MG63 (cell line): Measurements from ENCODE around the gene GMPR2. TPM values are rescaled to one million over a fixed set of nuclear protein-coding genes. Genes with fewer than 3 reads are reported as not detected.

Source experiments
- DNase-seq: peaks from one replicate; pipeline ENCODE4 v3.0.0-alpha.2; 2020
- H3K27me3 ChIP-seq: fragments of 250-450 bp; sonication (Bioruptor Pico); 2 replicates; pipeline ENCODE4 v1.5.1; 2020; ENCODE audit warnings: mild to moderate bottlenecking, moderate library complexity
- H3K36me3 ChIP-seq: fragments of 250-450 bp; sonication (Bioruptor Pico); 2 replicates; pipeline ENCODE4 v1.5.1; 2020; ENCODE audit warnings: mild to moderate bottlenecking, moderate library complexity
- H3K4me3 ChIP-seq: fragments of 250-450 bp; sonication (Bioruptor Pico); 2 replicates; pipeline ENCODE4 v1.5.1; 2020; ENCODE audit warnings: mild to moderate bottlenecking, moderate library complexity
- H3K9me3 ChIP-seq: fragments of 250-450 bp; sonication (Bioruptor Pico); 2 replicates; pipeline ENCODE4 v1.5.1; 2020; ENCODE audit warnings: mild to moderate bottlenecking, moderate library complexity
- total RNA-seq: library from RNA; depleted of rRNA; stranded (reverse); fragments of >200 nt; shearing (Covaris generic); gene quantifications from 2 replicates; pipeline ENCODE4 v1.2.3, GENCODE V29; 2014; ENCODE audit warnings: low replicate concordance; rRNA removed

GMPR2 gene
- 54.0 and 60.9 TPM in 2 replicates for total RNA-seq

DNA sequence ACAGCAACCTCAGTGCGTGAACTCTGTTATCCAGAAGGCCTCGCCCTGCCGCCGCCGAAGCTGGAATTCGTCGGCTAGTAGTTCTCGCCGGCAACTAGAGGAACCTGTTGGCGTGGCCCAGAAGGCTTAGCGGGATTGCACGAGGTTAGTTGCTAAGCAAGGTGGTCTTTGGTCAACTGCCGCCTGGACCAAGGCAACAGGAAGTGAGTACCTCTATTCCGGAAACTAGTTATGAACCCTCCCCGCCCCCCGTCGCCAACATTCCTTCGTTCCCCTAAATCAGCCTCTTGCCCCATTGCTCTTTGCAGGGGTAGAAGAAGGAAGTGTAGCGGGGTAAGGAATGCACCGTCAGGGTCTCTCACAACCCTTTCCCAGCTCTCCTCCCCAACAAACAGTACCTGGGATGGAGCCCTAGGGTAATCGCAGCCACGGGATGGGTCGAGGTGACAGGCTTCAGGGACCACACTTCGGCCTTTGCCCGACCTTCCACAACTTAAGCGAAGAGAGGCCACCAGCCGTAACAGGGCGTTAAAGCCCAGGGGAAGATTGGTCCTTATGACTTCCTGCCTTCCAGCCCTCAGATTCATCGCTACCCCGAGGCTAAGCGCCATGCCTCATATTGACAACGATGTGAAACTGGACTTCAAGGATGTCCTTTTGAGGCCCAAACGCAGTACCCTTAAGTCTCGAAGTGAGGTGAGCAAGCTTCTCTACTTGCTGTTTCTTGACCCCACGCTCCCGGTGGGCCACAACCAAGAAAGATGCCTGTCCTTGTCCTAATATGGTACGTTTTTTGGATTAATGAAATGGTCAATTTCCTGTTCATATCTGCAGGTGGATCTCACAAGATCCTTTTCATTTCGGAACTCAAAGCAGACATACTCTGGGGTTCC is at the start of gene GMPR2:
GMPR2 (plus strand) TSS at position 285 of the 893 bp plus-strand sequence; CDS start at position 610, 325 bp downstream.
- Histone ChIP-seq H3K4me3 (peak within 1 kb of the TSS; percentile 80), H3K27me3 (no peaks in the 10 kb centered on the region), H3K36me3 (peaks cover 18% of the 10 kb centered on the region), H3K9me3 (no peaks in the 10 kb centered on the region)
- no peak for DNase-seq

DNA sequence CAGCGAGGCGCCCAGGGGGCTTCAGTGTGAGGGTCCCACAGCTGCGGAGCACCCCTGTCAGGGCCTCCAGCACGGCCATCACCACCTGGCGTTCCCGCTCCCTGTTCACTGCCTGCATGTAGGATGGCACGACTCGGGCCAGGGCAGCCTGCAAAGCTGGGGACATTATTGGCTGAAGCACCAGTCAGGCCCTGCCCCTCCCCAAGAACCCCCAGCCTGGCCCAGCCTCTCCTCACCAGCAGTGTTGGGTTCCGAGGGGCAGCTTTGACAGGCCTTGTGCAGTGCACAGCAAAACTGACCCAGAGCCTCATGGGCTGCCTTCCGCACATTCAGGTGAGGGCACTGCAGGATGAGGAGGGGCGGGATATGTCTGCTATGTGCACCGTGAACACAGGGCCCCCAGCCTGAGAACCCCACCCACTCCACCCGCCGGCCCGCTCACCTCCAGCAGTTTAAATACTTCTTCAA is 49.7 kb upstream of the GMPR2 start:
- no peaks in the 10 kb centered on the region for H3K27me3 ChIP-seq
- no peaks in the 10 kb centered on the region for H3K9me3 ChIP-seq
- H3K36me3 ChIP-seq: peaks cover 40% of the 10 kb centered on the region
- DNase-seq: no peak
- no peak overlapping the region for H3K4me3 ChIP-seq

DNA sequence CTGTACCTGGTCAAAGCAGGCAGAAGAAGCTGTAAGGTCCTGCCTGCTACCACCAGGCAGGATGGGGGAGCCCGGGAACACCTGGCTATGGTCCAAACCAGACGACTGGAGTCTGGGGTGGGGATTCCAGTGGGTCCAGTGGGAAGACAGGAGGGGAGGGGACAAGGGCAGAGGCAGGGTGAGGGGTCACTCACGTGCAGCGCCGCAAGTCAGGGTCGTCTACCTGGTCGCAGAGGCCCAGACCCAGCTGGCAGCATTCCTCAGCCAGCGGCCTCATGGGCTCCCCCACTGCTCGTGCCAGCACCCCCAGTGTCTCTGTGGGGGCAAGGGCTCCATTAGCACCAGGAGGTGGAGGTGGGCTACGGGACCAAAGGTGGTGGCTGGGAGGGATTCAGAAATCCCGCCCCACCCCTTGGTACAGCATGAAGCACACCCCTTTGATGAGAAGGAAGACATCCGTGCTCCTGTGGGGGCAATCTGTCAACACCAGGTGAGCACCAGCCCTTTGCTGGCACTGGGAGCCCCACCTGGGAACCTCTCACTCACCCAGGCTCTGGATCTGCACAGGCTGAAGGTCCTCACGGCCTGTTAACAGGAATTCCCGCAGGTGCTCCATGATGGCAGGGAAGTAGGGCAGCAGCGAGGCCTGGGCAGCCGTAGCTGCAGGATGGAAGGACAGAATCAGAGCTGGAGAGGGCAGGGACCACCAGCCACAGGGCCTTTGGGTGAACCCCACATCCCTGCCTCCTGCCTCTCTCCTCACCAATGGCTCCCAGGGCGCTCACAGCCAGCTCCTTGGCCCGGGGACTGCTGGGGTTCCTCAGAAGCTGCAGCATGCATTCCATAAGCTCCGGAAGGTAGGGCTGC is 48.4 kb upstream of the GMPR2 start:
- peaks cover 41% of the 10 kb centered on the region for H3K36me3 ChIP-seq
- H3K4me3 ChIP-seq: no peak overlapping the region
- no peaks in the 10 kb centered on the region for H3K27me3 ChIP-seq
- DNase-seq: no peak
- no peaks in the 10 kb centered on the region for H3K9me3 ChIP-seq

DNA sequence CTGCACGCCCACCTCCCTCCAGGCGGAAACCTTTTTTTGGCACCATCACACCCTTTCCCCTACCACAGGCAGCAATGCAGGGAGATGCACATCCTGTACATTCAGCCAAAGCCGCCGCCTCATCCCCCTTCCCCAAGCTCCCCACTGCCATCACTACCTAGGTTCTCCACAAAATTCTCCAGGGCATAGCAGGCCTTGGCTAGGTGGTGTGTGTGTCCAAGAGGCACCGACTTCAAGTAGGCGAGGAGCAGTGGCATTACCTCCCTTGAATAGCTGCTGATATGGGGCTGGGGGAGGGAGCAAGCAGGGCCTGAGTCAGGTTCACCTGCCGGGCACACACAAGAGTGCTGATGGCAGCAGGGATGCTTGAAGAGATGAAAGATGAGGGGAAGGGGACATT is 47.7 kb upstream of the GMPR2 start:
- Histone ChIP-seq H3K27me3 (no peaks in the 10 kb centered on the region), H3K9me3 (no peaks in the 10 kb centered on the region), H3K4me3 (no peak overlapping the region), H3K36me3 (peaks cover 38% of the 10 kb centered on the region)
- DNase-seq: no peak

DNA sequence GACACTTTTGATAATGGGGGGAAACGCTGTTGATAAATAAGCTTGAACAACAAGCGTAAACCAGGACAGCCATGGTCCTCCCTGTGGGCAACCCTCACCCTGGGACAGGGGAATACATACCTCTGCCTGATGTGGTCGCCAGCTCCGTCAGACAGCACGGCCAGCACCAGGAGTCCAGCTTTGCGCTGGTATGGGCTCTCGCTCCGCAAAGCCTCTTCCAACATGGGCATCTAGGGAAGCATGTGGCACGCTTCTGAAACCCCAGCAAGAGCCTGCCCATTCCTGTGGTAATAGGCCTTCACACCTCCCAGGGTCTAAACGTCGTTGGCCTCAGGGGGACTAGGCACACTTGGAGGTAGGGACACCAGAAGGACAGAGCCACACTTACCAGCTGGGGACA is 47.0 kb upstream of the GMPR2 start:
- no peak for DNase-seq
- peaks cover 35% of the 10 kb centered on the region for H3K36me3 ChIP-seq
- H3K27me3 ChIP-seq: no peaks in the 10 kb centered on the region
- H3K4me3 ChIP-seq: no peak overlapping the region
- no peaks in the 10 kb centered on the region for H3K9me3 ChIP-seq

DNA sequence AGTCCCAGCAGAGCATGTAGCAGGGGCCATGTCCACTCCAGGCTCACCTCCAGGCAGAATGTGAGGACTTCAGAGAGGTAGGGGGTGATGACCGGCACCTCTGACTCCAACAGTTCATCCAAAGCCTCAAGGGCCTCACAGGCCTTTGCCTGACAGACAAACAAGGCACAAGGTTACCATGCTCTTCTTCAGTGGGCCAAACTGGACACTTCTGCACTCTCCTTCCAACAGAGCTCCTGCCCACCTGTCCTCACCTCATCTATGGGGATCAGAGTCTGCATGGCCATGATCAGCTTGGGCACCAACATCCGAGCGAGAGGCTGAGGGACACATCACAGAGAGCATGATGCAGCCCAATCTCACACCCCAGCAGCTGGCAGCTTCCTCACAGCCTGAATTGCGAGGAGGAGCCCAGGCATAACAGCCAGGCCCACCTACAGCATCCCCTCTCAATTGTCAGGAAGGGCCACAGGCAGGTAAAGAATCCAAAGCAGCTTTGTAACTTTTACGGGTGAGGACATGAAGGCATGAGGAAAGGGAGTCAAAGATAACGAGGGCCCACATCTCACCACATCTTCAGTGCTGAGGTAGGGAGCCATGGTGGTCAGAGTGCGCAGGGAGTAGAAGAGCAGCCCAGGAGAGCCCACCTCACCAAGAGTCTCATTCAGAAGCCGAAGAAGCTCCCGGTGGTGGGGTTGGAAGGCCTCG is 45.7 kb upstream of the GMPR2 start:
- Histone ChIP-seq H3K36me3 (peaks cover 35% of the 10 kb centered on the region), H3K9me3 (no peaks in the 10 kb centered on the region), H3K4me3 (peak overlapping the region; percentile 85), H3K27me3 (no peaks in the 10 kb centered on the region)
- no peak for DNase-seq

DNA sequence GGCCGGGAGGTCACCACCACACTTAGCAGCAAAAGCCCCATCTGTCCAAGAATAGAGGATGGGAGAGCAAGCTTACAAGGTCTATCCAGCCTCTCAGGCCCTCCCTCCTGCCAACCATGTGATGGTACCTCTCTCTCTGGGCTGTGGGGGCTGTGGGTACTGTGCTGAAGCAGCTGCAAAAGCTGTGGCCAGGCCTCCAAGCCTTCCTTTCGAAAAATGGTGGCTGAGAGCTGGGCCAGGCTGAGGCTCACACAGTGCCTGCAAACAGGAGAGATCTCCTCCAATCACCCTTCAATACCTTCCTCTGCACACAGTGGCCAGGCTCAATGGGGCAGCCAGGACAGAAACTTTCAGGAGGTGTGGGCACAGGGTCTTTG is 45.2 kb upstream of the GMPR2 start:
- H3K9me3 ChIP-seq: no peaks in the 10 kb centered on the region
- H3K4me3 ChIP-seq: peak overlapping the region; percentile 85
- H3K36me3 ChIP-seq: peaks cover 35% of the 10 kb centered on the region
- no peak for DNase-seq
- H3K27me3 ChIP-seq: no peaks in the 10 kb centered on the region

DNA sequence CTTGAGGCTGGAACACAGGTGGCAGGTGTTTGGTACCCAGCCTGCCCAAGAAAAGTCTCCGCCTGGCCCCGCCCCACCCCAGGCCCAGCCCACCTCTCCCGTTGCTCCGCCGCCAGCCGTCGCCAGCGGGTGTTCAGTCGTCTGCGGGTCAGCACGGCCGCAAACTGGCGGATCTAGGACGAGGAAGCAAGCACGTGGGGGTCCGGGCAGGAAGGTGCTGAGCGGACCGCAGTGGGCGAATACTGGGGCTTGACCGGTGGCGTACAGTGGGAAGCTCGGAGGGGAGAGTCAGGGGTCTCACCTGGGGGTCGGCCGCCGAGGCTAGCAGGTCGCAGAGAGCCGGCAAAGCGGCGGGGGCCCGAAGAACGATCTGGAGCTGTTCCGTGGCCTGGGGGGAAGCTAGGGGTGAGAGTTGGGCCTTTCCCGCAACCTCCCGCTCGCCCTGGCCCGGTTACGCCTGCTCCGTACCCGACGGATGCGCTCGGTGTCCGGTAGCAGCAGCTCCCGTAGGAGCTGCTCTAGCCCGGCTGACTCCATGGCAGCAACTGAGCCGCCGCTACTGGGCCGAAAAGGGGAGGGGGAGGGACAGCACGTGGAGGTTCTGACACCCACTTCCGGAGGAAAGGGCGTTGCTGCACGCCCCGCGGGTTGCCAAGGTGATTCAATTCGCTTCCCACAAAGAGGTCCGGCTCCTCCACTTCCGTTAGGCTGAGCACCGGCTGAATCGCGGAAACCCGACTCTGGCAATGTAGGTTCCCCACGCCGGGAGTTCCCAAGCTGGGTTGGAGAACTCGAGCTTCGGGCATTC is 44.3 kb upstream of the GMPR2 start, which contains the start of gene IPO4:
IPO4 (minus strand) TSS at position 566 of the 808 bp plus-strand sequence; CDS start at position 537, 29 bp downstream.
- H3K27me3 ChIP-seq: no peaks in the 10 kb centered on the region
- peaks cover 35% of the 10 kb centered on the region for H3K36me3 ChIP-seq
- DNase-seq: peak; percentile 95
- H3K4me3 ChIP-seq: peak within 1 kb of the TSS; percentile 85
- no peaks in the 10 kb centered on the region for H3K9me3 ChIP-seq

DNA sequence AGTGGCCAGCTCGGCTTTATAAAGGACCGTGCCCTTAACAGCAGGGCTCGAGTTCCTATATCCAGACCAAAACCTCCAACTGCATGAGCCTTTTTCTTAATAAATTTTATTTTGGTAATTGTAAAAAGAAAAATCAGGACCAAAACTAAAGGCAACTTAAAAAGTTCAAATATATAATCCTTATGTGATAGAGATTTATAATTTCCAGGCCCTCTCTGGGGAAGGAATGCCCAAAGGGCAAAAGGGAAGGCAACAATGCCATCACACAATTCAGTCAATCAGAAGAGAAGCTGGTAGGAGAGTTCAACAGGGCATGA is 43.7 kb upstream of the GMPR2 start:
- H3K36me3 ChIP-seq: peaks cover 35% of the 10 kb centered on the region
- DNase-seq: no peak
- H3K4me3 ChIP-seq: peak overlapping the region; percentile 85
- no peaks in the 10 kb centered on the region for H3K27me3 ChIP-seq
- H3K9me3 ChIP-seq: no peaks in the 10 kb centered on the region

DNA sequence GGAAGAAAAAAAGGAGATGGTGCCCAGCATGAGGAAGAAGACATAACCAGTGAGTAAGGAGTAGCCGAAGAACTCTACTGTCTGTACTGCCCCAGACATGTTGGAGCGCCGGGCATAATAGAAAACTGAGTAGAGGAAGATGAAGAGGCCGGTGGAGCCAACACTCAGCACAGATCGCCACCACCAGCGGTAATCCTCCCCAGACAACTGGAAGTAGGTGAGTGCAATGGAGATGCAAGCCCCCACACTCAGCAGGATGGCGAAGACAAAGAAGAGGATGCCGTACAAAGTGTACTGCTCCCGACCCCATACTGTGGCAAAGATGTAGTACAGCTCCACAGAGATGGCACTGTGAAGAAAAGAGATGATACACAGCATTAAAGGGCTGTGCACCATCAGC is 43.3 kb upstream of the GMPR2 start:
- H3K4me3 ChIP-seq: peak overlapping the region; percentile 85
- no peaks in the 10 kb centered on the region for H3K9me3 ChIP-seq
- no peaks in the 10 kb centered on the region for H3K27me3 ChIP-seq
- no peak for DNase-seq
- peaks cover 34% of the 10 kb centered on the region for H3K36me3 ChIP-seq

DNA sequence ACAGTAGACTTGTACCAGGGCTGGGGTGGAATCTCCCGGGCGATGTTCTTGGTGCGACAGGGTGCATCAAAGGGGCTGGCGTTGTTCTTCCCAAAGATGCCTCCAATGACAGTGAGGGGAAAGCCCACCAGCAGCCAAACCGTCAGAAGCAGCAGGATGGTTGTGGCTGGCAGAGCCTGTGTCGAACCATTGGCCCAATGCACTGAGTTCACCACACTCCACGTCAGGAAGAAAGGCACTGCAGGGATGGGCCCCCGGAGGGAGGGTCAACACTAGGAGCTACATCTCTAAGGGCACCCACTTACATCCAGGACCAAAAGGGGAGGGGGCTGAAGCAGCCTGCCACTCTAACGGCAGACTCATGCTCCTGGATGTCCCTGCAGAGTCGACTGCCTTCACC is 42.3 kb upstream of the GMPR2 start:
- Histone ChIP-seq H3K4me3 (no peak overlapping the region), H3K36me3 (peaks cover 27% of the 10 kb centered on the region), H3K9me3 (no peaks in the 10 kb centered on the region), H3K27me3 (no peaks in the 10 kb centered on the region)
- DNase-seq: no peak

DNA sequence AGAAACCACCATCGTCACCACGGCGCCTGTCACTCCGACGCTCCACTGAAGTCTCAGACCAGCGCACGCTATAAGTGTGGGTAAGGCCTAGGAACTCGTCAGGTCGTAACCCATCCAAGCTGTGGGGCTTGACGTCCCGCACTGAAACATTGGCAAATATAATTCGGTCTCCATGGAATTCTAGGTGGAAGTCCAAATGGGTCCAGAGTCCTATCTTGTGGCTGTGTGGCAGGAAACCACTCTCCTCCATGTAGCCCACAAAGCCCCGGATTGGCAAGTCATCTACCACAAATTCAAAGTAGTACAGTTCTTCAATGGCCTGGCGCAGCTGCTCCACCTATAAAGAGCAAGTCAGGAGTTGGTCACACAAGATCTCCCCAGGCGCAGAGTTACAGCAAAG is 39.8 kb upstream of the GMPR2 start:
- H3K36me3 ChIP-seq: peaks cover 6% of the 10 kb centered on the region
- no peak for DNase-seq
- no peaks in the 10 kb centered on the region for H3K27me3 ChIP-seq
- H3K4me3 ChIP-seq: no peak overlapping the region
- no peaks in the 10 kb centered on the region for H3K9me3 ChIP-seq

DNA sequence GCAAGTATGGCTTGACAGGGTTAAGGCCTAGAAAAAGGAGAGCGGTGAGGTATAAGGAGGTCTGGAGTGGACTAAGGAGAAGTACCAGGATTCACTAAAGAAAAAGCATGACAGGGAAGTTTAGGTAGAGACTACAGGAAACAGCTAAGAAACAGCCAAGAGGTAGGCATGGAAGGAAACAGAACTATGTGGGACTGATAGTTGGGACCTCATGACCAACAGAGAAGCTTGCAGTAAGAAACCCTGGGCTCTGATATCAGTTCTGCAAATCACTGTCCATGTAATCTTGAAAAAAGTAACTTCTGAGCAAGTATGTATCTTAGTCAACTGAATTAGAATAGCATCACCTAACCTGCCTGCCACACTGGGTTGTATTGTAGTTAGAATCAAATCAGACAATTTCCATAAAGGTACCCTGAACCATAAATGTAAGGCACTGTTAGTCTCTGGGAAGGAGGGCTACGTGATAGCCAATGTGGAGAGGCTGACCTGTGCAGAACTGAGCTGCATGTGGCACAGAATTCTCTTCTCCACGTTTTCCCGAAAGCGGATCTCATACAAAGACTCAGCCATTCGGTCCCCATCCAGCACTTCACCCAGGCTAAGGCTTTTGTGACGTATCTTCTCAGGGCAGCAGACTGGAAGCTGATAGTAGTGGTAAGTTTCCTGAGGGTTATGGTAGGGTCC is 38.4 kb upstream of the GMPR2 start:
- Histone ChIP-seq H3K27me3 (no peaks in the 10 kb centered on the region), H3K4me3 (peak overlapping the region; percentile 82), H3K36me3 (peaks cover 3% of the 10 kb centered on the region), H3K9me3 (no peaks in the 10 kb centered on the region)
- no peak for DNase-seq

DNA sequence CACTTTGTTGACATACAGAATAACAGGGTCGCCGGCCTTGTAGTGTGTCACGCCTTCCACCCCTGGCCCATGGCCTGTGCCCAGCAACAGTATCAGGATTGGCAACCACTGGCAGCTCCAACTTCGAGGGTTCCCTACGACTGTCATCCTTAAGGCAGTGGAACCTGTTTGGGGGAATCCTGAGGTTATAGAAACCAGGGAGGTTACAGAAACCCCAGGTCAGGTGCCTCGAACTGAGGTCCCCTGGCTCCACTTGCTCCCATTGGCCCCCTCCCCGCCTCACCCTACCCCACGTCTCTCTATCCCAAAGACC is 37.9 kb upstream of the GMPR2 start:
- no peak for DNase-seq
- H3K4me3 ChIP-seq: peak overlapping the region; percentile 82
- H3K27me3 ChIP-seq: no peaks in the 10 kb centered on the region
- H3K36me3 ChIP-seq: peaks cover 3% of the 10 kb centered on the region
- H3K9me3 ChIP-seq: no peaks in the 10 kb centered on the region

DNA sequence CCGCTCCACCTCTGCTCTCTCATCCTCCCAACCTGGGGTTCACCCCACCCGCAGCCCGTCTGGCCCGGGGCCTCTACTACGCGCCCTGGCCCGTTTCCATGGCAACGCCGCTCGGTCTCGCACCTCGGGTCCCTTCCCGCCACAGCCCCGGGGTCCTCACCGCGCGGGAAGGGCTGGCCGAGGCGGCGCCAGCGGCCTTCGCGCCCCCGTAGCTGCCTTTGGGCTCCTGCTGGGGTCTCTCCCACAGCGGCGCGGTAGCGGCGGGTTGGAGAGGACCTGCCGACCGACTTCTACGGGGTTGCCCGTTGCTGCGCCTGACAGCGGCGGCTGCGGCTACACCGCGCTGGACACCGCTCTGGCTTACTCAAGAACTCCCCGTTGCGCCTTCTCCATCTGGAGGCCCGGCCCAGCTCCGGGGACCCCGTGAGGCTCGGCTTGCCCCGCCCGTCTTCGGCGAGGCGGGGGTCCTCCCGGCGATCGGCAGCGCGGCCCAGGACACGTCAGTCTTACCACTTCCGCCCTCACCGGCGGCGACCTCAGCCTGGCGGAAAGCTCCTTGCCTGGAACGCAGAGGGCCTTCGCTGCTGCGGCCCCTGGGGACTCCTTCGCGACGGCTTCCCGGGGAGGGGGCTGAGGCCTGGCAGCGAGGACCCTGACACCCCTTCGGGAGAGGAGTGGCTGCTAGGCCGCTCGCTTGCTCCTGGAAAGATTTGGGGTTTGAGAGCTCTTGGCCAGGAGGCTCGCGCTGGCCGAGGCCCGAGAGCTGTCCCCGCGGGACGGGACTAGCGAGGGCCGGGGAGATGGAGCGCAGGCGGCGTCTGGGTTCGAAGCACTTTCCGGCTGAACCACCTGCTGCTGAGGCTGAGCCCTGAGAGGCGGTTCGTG is 37.3 kb upstream of the GMPR2 start, which contains the start of gene TM9SF1:
TM9SF1 (minus strand) TSS at position 256 of the 885 bp plus-strand sequence. CDS start 422 bp downstream, outside the sequence.
- peak; percentile 83 for DNase-seq
- Histone ChIP-seq H3K36me3 (peaks cover 3% of the 10 kb centered on the region; the same call in 1 of the 2 replicates), H3K27me3 (no peaks in the 10 kb centered on the region), H3K9me3 (no peaks in the 10 kb centered on the region), H3K4me3 (peak within 1 kb of the TSS; percentile 82)
